AG04450 (cell line): ENCODE results near the gene SYPL1. TPM values are rescaled to one million over a fixed set of nuclear protein-coding genes. Genes with fewer than 3 reads are reported as not detected.

Experiments used
- CTCF ChIA-PET: fragments of 300-600, 350-600 bp; formaldehyde crosslinking; extraction: SDS; loops from one replicate; lab custom pipeline; 2022; ENCODE audit warnings: antibody characterized with exemption, inconsistent platforms; lab: Charles Lee
- POLR2A ChIA-PET: fragments of 350-600 bp; formaldehyde crosslinking; extraction: SDS; loops from one replicate; lab custom pipeline; 2021; ENCODE audit warnings: antibody characterized with exemption, inconsistent platforms; lab: Yijun Ruan, JAX
- DNase-seq: peaks from one replicate; pipeline ENCODE4 v3.0.0-alpha.2; 2011; ENCODE audit warnings: low read depth, low spot score
- H3K27ac ChIP-seq: one replicate; pipeline ENCODE4 v1.5.1; 2012; ENCODE audit warnings: low read depth, low read length, control low read depth
- H3K27me3 ChIP-seq: one replicate; pipeline ENCODE4 v1.6.0; 2012; ENCODE audit warnings: low read length; ENCODE audit not compliant: control insufficient read depth, insufficient read depth
- H3K4me3 ChIP-seq: 2 replicates; pipeline ENCODE4 v1.5.1; 2011; ENCODE audit warnings: mild to moderate bottlenecking, low read depth, low read length, control low read depth
- H3K9me3 ChIP-seq: 2 replicates; pipeline ENCODE4 v1.5.1; 2012; ENCODE audit warnings: low read length; ENCODE audit not compliant: control insufficient read depth, insufficient read depth
- CTCF ChIP-seq: IDR thresholded peaks from 2 replicates; pipeline ENCODE4 v1.5.1; 2011; ENCODE audit warnings: low read depth, low read length, control low read depth, inconsistent platforms
- polyA plus RNA-seq: library from polyadenylated mRNA; depleted of rRNA; stranded (reverse); fragments of >200 nt; gene quantifications from 2 replicates; pipeline ENCODE4 v1.2.3, GENCODE V29; 2011

SYPL1 gene
- polyA plus RNA-seq, 1 experiment: 84.7 TPM

- Histone ChIP-seq H3K27me3 (peaks cover 14% of the 10 kb centered on the region), H3K9me3 (no peaks in the 10 kb centered on the region), H3K4me3 (no peak overlapping the region), H3K27ac (no peak overlapping the region)
- ChIA-PET CTCF (interaction anchor here (1.4 to 1.9 kb wide), 2 partner anchors 107 to 390 kb away, joined by 7 to 10 read pairs; no protein-coding TSS in a partner anchor), POLR2A (interaction anchor here (0.7 kb wide), 1 partner anchor 44 kb away, joined by 3 read pairs; no protein-coding TSS in a partner anchor)
- no peak for DNase-seq
- no peak for TF ChIP-seq CTCF
Observed at GRCh38 chr7:106047184-106047583, 64.9 kb downstream of the SYPL1 start.

- POLR2A ChIA-PET: no interaction called here
- H3K27ac ChIP-seq: no peak overlapping the region
- H3K27me3 ChIP-seq: peaks cover 14% of the 10 kb centered on the region
- H3K4me3 ChIP-seq: no peak overlapping the region
- TF ChIP-seq CTCF: no peak
- H3K9me3 ChIP-seq: no peaks in the 10 kb centered on the region
- peak; percentile 21 for DNase-seq
- CTCF ChIA-PET: interaction anchor here (1.1 kb wide), 1 partner anchor 108 kb away, joined by 4 read pairs; no protein-coding TSS in a partner anchor
Observed at GRCh38 chr7:106045586-106045985, 66.5 kb downstream of the SYPL1 start.

- DNase-seq: no peak
- Histone ChIP-seq H3K9me3 (no peaks in the 10 kb centered on the region), H3K4me3 (no peak overlapping the region), H3K27me3 (peaks cover 14% of the 10 kb centered on the region), H3K27ac (no peak overlapping the region)
- CTCF ChIA-PET: interaction anchor here (1.1 kb wide), 1 partner anchor 109 kb away, joined by 4 read pairs; no protein-coding TSS in a partner anchor
- no peak for TF ChIP-seq CTCF
- POLR2A ChIA-PET: no interaction called here
Observed at GRCh38 chr7:106045139-106045538, 67.0 kb downstream of the SYPL1 start.

- H3K27me3 ChIP-seq: peaks cover 14% of the 10 kb centered on the region
- no peak overlapping the region for H3K4me3 ChIP-seq
- no peaks in the 10 kb centered on the region for H3K9me3 ChIP-seq
- CTCF ChIA-PET: interaction anchor here (0.5 to 3.1 kb wide), 22 partner anchors 25 to 1066 kb away, joined by 3 to 38 read pairs (median 4); no protein-coding TSS in a partner anchor
- no peak for TF ChIP-seq CTCF
- no peak overlapping the region for H3K27ac ChIP-seq
- POLR2A ChIA-PET: interaction anchor here (0.6 to 1.5 kb wide), 4 partner anchors 29 to 487 kb away, joined by 3 to 5 read pairs (median 4); no protein-coding TSS in a partner anchor
- DNase-seq: no peak
Observed at GRCh38 chr7:106042196-106042611, 69.9 kb downstream of the SYPL1 start.

- Histone ChIP-seq H3K4me3 (no peak overlapping the region), H3K27me3 (peaks cover 8% of the 10 kb centered on the region), H3K27ac (no peak overlapping the region), H3K9me3 (no peaks in the 10 kb centered on the region; the same call in 1 of the 2 replicates)
- ChIA-PET POLR2A (interaction anchor here (0.6 kb wide), 1 partner anchor 370 kb away, joined by 4 read pairs; no protein-coding TSS in a partner anchor), CTCF (interaction anchor here (0.6 to 3.1 kb wide), 4 partner anchors 26 to 389 kb away, joined by 3 to 38 read pairs (median 14); no protein-coding TSS in a partner anchor)
- no peak for DNase-seq
- peak; percentile 62 for TF ChIP-seq CTCF
Observed at GRCh38 chr7:106041140-106041717, 70.9 kb downstream of the SYPL1 start.
